Central memory CD8-positive, alpha-beta T cell (primary cell): ENCODE measurements around the gene POU5F2.

Source experiments
- ATAC-seq: fragments of 150-1000 bp; cut with Tn5 transposase; replicated peaks from 2 replicates; pipeline ENCODE4 v1.10.0; 2022; ENCODE audit warnings: mild to moderate bottlenecking, moderate FRiP score, moderate number of reproducible peaks; ENCODE audit not compliant: poor library complexity, severe bottlenecking; ENCODE audit errors: extremely low read depth
- DNase-seq, 2 donors: peaks; one replicate each; pipeline ENCODE4 v3.0.0; 2021; ENCODE audit warnings: low spot score in 2 of 2
- H3K27ac Mint-ChIP-seq: one replicate; pipeline ENCODE4 v1.8.0; 2022; ENCODE audit warnings: low read depth, mild to moderate bottlenecking, moderate library complexity, mixed read lengths
- H3K27me3 Mint-ChIP-seq: one replicate; pipeline ENCODE4 v1.8.0; 2022; ENCODE audit warnings: mixed read lengths
- H3K36me3 Mint-ChIP-seq: one replicate; pipeline ENCODE4 v1.8.0; 2022; ENCODE audit warnings: mild to moderate bottlenecking, moderate library complexity, mixed read lengths; ENCODE audit not compliant: insufficient read depth
- H3K4me1 Mint-ChIP-seq: one replicate; pipeline ENCODE4 v1.8.0; 2022; ENCODE audit warnings: mixed read lengths
- H3K4me3 Mint-ChIP-seq: one replicate; pipeline ENCODE4 v1.8.0; 2022; ENCODE audit warnings: mild to moderate bottlenecking, moderate library complexity, mixed read lengths
- H3K9me3 Mint-ChIP-seq: one replicate; pipeline ENCODE4 v1.8.0; 2022; ENCODE audit warnings: mixed read lengths

POU5F2 gene

DNA sequence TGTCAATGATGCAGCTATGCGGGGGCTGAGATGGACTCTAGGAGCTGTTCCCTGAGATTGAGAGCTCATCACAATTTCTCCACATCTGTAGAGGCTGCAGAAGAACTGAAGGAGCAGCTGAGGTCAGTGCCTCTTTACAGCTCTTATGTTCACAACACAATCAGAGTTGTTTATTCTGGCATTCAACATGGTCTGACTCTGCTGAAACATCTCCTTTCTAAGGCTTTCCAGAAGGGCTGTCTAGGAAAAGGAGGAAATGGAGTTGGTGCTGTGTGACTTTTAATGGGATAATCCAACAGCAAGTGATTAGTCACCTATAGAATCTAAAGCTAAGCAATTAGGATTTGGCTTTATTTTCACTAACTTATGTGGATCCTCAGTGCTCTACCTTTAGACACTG, 6.0 kb downstream of the POU5F2 start:
- Mint-ChIP-seq H3K36me3 (peaks cover 4% of the 10 kb centered on the region), H3K4me1 (peaks cover 3% of the 10 kb centered on the region)
- DNase-seq: no peak

GRCh38 chr5:93731987-93732386, 9.4 kb downstream of the POU5F2 start:
- Mint-ChIP-seq H3K27ac (no peak overlapping the region), H3K4me1 (no peaks in the 10 kb centered on the region), H3K27me3 (no peaks in the 10 kb centered on the region), H3K4me3 (no peak overlapping the region), H3K36me3 (peaks cover 3% of the 10 kb centered on the region), H3K9me3 (no peaks in the 10 kb centered on the region)
- no peak for DNase-seq
- ATAC-seq: no peak

More for the DNA sequence above, 6.0 kb downstream of the POU5F2 start:
- Mint-ChIP-seq H3K9me3 (no peaks in the 10 kb centered on the region), H3K27me3 (no peaks in the 10 kb centered on the region), H3K4me3 (no peak overlapping the region), H3K27ac (no peak overlapping the region)
- no peak for ATAC-seq

DNA sequence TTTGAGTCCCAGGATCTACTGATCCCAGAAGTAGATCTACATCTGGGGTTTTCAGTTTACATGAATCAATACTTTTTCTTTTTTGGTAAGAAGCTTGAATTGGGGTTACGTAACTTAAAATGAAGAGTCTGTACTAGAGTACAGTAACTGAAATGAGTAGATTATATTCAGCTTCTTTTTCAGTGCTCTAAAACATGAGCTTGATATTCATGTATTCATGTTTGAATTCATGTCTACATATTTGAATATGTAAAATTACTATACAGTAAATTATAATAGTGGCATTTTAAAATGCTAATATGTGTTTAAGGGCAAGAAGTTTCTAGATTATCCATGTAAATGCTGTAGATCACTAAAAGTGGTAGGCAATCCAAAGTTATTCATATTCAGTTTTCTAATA, 14.8 kb downstream of the POU5F2 start:
- DNase-seq: no peak
- Mint-ChIP-seq H3K4me3 (no peak overlapping the region), H3K4me1 (peaks cover 8% of the 10 kb centered on the region)

DNA sequence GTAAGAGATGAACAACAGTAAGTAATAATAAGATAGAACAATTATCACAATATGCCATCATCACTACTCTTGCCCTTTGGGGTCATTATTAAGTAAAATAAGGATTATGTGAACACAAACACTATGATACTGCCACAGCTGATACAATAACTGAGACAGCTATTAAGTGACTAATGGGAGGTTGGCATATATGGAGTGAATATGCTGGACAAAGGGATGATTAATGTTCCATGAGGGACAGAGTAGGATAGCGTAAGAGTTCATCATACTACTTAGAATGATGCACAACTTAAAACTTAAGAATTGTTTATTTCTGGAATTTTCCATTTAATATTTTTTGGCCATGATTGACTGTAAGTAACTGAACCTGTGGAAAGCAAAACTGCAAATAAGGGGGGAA, 16.6 kb downstream of the POU5F2 start:
- no peaks in the 10 kb centered on the region for H3K9me3 Mint-ChIP-seq
- DNase-seq: no peak
- H3K36me3 Mint-ChIP-seq: no peaks in the 10 kb centered on the region
- no peak overlapping the region for H3K4me3 Mint-ChIP-seq
- no peak for ATAC-seq
- no peak overlapping the region for H3K27ac Mint-ChIP-seq
- peaks cover 13% of the 10 kb centered on the region for H3K4me1 Mint-ChIP-seq
- H3K27me3 Mint-ChIP-seq: no peaks in the 10 kb centered on the region

More for the DNA sequence above, 14.8 kb downstream of the POU5F2 start:
- no peak for ATAC-seq
- Mint-ChIP-seq H3K36me3 (peaks cover 2% of the 10 kb centered on the region), H3K27ac (no peak overlapping the region), H3K27me3 (no peaks in the 10 kb centered on the region), H3K9me3 (no peaks in the 10 kb centered on the region)

DNA sequence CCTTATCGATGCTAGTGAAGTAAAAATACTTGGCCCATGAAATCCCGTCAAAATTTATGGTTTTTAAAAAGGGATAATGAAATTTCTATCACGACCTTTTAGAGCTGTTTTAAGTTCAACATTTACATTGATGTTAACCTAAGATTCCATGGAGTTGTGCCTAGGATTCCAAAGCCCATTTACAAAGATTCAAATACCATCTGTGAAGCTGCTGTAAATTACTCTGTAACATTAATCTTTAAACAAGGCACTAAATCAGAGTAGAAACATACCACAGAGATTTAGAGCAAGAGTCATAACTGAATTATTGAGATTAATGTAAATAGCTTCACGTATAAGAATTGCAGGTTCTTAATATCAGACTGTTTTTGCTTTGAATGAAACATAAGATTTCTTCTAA, 17.7 kb downstream of the POU5F2 start:
- Mint-ChIP-seq H3K4me3 (no peak overlapping the region), H3K27ac (no peak overlapping the region), H3K27me3 (no peaks in the 10 kb centered on the region), H3K36me3 (no peaks in the 10 kb centered on the region), H3K4me1 (peaks cover 24% of the 10 kb centered on the region), H3K9me3 (no peaks in the 10 kb centered on the region)
- no peak for DNase-seq
- no peak for ATAC-seq

GRCh38 chr5:93723005-93723404, 18.4 kb downstream of the POU5F2 start:
- DNase-seq: no peak
- H3K4me3 Mint-ChIP-seq: no peak overlapping the region
- H3K9me3 Mint-ChIP-seq: no peaks in the 10 kb centered on the region

GRCh38 chr5:93722588-93722987, 18.8 kb downstream of the POU5F2 start:
- ATAC-seq: no peak
- H3K27me3 Mint-ChIP-seq: no peaks in the 10 kb centered on the region
- no peaks in the 10 kb centered on the region for H3K36me3 Mint-ChIP-seq
- H3K4me1 Mint-ChIP-seq: peaks cover 29% of the 10 kb centered on the region
- no peak overlapping the region for H3K4me3 Mint-ChIP-seq
- no peak for DNase-seq
- H3K9me3 Mint-ChIP-seq: no peaks in the 10 kb centered on the region
- H3K27ac Mint-ChIP-seq: no peak overlapping the region

More at GRCh38 chr5:93723005-93723404, 18.4 kb downstream of the POU5F2 start:
- Mint-ChIP-seq H3K27ac (no peak overlapping the region), H3K4me1 (peaks cover 29% of the 10 kb centered on the region), H3K36me3 (no peaks in the 10 kb centered on the region), H3K27me3 (no peaks in the 10 kb centered on the region)
- no peak for ATAC-seq

GRCh38 chr5:93721511-93721910, 19.9 kb downstream of the POU5F2 start:
- DNase-seq: no peak
- H3K4me1 Mint-ChIP-seq: peaks cover 29% of the 10 kb centered on the region
- H3K4me3 Mint-ChIP-seq: no peak overlapping the region
- ATAC-seq: no peak
- H3K9me3 Mint-ChIP-seq: no peaks in the 10 kb centered on the region
- H3K27me3 Mint-ChIP-seq: no peaks in the 10 kb centered on the region
- no peak overlapping the region for H3K27ac Mint-ChIP-seq
- H3K36me3 Mint-ChIP-seq: no peaks in the 10 kb centered on the region

- Mint-ChIP-seq H3K9me3 (no peaks in the 10 kb centered on the region), H3K36me3 (no peaks in the 10 kb centered on the region), H3K27ac (no peak overlapping the region), H3K27me3 (no peaks in the 10 kb centered on the region), H3K4me3 (no peak overlapping the region), H3K4me1 (peaks cover 24% of the 10 kb centered on the region)
- ATAC-seq (peak; percentile 77), DNase-seq (no peak)
Observed at GRCh38 chr5:93721071-93721470, 20.3 kb downstream of the POU5F2 start.

DNA sequence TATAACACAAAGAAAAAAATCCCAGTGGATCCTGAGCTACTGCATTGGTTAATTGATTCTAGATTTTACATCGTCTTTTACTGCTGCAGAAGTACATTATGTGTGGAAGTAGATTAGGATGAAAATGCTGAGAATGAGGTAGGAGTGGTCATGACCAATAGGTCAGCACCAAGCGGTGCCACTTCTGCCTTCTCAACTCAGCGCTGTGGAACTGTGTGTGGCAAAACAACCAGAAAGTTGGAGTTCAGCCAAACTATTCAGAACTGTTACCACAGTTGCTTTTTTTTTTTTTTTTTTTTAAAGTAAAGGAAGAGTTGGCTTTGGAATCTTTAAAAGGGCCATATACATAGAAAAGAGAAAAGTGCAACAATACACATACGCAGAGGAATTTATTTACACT, 24.2 kb downstream of the POU5F2 start:
- Mint-ChIP-seq H3K27ac (no peak overlapping the region), H3K36me3 (no peaks in the 10 kb centered on the region), H3K27me3 (no peaks in the 10 kb centered on the region), H3K4me3 (no peak overlapping the region), H3K4me1 (peaks cover 29% of the 10 kb centered on the region), H3K9me3 (no peaks in the 10 kb centered on the region)
- DNase-seq (no peak), ATAC-seq (no peak)

GRCh38 chr5:93716453-93716852, 24.9 kb downstream of the POU5F2 start:
- no peak overlapping the region for H3K27ac Mint-ChIP-seq
- no peaks in the 10 kb centered on the region for H3K36me3 Mint-ChIP-seq
- ATAC-seq: no peak
- H3K9me3 Mint-ChIP-seq: no peaks in the 10 kb centered on the region
- H3K4me3 Mint-ChIP-seq: no peak overlapping the region
- no peak for DNase-seq
- H3K4me1 Mint-ChIP-seq: peaks cover 25% of the 10 kb centered on the region
- H3K27me3 Mint-ChIP-seq: no peaks in the 10 kb centered on the region

DNA sequence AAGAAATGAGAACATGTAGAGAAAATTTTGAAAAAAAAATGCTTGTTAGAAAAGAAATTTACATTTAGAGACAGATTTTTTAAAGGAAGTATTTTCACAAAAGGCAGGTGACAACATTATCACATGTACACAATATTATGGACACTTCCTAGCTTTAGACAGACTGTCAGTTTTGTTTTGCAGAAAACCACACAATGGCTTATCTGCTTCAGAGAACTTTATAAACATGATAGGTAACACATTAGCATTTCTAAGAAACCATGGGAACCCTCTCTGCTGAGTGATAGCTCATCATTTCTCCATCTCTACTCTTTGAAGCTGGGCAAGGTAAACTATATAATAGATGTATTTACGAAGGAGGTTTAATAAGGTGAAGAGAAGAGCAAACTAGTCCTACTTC, 25.6 kb downstream of the POU5F2 start:
- no peaks in the 10 kb centered on the region for H3K36me3 Mint-ChIP-seq
- no peak overlapping the region for H3K4me3 Mint-ChIP-seq
- DNase-seq (no peak), ATAC-seq (no peak)
- H3K27ac Mint-ChIP-seq: no peak overlapping the region
- peaks cover 20% of the 10 kb centered on the region for H3K4me1 Mint-ChIP-seq
- H3K27me3 Mint-ChIP-seq: no peaks in the 10 kb centered on the region
- no peaks in the 10 kb centered on the region for H3K9me3 Mint-ChIP-seq

DNA sequence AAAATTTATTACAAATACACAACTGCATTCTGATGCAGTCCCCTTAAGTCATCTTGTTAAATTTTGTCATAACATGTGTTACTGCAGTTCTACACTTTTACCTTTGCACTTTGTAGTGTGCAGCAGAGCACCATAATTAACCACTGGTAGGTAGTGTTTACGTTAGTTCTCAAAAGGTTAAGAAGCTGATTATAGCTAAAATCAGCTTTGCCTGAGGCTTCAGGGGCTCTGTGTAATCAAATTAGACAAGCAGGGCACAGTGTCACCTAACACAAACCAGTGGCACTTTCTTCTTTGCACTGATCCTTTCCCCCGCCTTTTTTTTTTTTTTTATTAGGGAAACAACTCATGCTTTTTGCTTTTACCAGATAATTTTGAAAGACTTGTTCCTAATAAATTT, 26.1 kb downstream of the POU5F2 start:
- no peaks in the 10 kb centered on the region for H3K27me3 Mint-ChIP-seq
- DNase-seq: no peak
- peaks cover 20% of the 10 kb centered on the region for H3K4me1 Mint-ChIP-seq

GRCh38 chr5:93708442-93708841, 33.0 kb downstream of the POU5F2 start:
- no peak overlapping the region for H3K27ac Mint-ChIP-seq
- no peaks in the 10 kb centered on the region for H3K9me3 Mint-ChIP-seq
- ATAC-seq (no peak), DNase-seq (no peak)
- H3K4me1 Mint-ChIP-seq: peaks cover 12% of the 10 kb centered on the region
- no peaks in the 10 kb centered on the region for H3K27me3 Mint-ChIP-seq
- no peak overlapping the region for H3K4me3 Mint-ChIP-seq
- peaks cover 2% of the 10 kb centered on the region for H3K36me3 Mint-ChIP-seq

More for the DNA sequence above, 26.1 kb downstream of the POU5F2 start:
- Mint-ChIP-seq H3K9me3 (no peaks in the 10 kb centered on the region), H3K36me3 (no peaks in the 10 kb centered on the region), H3K4me3 (no peak overlapping the region), H3K27ac (no peak overlapping the region)
- ATAC-seq: no peak
